ENCODE measurements around the gene AOPEP.

AOPEP gene

GRCh38 chr9:95118596-95118995 is 392.1 kb downstream of the AOPEP start:
- no peak for DNase-seq (ENCODE audit: low read depth)

- no peak for DNase-seq (ENCODE audit: low read depth)
Observed at GRCh38 chr9:95120781-95121370, 394.4 kb downstream of the AOPEP start.

GRCh38 chr9:95124582-95125367 is 398.3 kb downstream of the AOPEP start:
- DNase-seq (ENCODE audit: low read depth), result no peak

GRCh38 chr9:95125652-95126051 is 399.2 kb downstream of the AOPEP start:
- DNase-seq (ENCODE audit: low read depth), result no peak

GRCh38 chr9:95126739-95127138 is 400.2 kb downstream of the AOPEP start:
- DNase-seq (ENCODE audit: low read depth), result no peak

- DNase-seq (ENCODE audit: low read depth), result peak; percentile 50
Observed at GRCh38 chr9:95127249-95128176, 401.0 kb downstream of the AOPEP start.

GRCh38 chr9:95128177-95128524 is 401.7 kb downstream of the AOPEP start:
- DNase-seq (ENCODE audit: low read depth), result no peak

- DNase-seq (ENCODE audit: low read depth), result no peak
Observed at GRCh38 chr9:95129476-95130291, 403.2 kb downstream of the AOPEP start.

- DNase-seq (ENCODE audit: low read depth), result no peak
Observed at GRCh38 chr9:95130484-95130883, 404.0 kb downstream of the AOPEP start.

GRCh38 chr9:95131023-95131943 is 404.8 kb downstream of the AOPEP start:
- peak; percentile 6 for DNase-seq (ENCODE audit: low read depth)

- no peak for DNase-seq (ENCODE audit: low read depth)
Observed at GRCh38 chr9:95132366-95133324, 406.1 kb downstream of the AOPEP start.

GRCh38 chr9:95133325-95133705 is 406.8 kb downstream of the AOPEP start:
- DNase-seq (ENCODE audit: low read depth), result no peak

GRCh38 chr9:95134457-95134881 is 408.0 kb downstream of the AOPEP start:
- no peak for DNase-seq (ENCODE audit: low read depth)

GRCh38 chr9:95135756-95136155 is 409.3 kb downstream of the AOPEP start:
- DNase-seq (ENCODE audit: low read depth), result no peak

Measured in activated T-helper 9 cell treated with anti-CD3 and anti-CD28 coated beads, Interleukin-2, amount 50 U/mL, for 16 hours (primary cell).